NCI-H146 treated with DMSO at 0.1 percent for 48 hours (cell line): ENCODE data around the gene DHRS7.

Source experiments
- DNase-seq: peaks from one replicate; lab custom pipeline; 2025; ENCODE audit not compliant: unreplicated experiment; lab: John Stamatoyannopoulos, UW

The DHRS7 gene, protein sequence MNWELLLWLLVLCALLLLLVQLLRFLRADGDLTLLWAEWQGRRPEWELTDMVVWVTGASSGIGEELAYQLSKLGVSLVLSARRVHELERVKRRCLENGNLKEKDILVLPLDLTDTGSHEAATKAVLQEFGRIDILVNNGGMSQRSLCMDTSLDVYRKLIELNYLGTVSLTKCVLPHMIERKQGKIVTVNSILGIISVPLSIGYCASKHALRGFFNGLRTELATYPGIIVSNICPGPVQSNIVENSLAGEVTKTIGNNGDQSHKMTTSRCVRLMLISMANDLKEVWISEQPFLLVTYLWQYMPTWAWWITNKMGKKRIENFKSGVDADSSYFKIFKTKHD

DNA sequence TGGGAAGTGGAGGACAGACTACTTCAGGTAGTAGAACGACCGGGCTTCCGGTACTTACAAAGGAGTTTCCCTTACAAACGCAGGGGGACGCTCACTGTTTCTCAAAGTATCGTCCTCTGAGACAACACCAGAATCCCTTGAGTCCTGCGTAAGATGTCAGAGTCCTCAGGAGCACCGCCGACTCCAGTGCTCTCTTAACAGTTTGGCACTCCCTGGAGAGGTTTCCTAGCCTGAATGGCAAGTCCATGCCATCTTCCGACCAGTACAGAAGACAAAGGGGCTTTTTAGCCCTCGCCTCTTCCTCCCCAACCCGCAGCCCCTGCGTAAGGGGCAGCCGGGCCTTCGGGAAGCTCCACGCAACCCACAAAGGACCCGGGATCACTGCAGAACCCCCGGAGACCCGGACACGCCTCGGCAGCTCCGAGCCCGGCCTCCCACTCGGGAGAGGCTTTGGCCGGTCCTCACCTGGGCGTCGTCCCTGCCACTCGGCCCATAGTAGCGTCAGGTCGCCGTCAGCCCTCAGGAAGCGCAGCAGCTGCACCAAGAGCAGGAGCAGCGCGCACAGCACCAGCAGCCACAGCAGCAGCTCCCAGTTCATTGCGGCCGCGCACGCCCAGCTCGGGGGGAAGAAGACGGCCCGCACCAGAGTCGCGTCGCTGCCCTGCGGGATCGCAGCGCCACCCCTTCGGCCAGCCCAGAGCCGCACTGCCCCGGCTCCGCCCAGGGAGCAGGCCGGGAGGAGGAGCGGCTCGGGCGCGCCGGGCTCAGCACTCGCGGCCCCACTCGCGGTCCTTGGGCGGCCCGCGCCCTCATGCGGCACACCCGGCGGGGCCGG is at the start of gene DHRS7:
TSS of gene DHRS7 (minus strand) at position 687 of the 835 bp plus-strand sequence. CDS start at position 598, 89 bp downstream.
- DNase-seq: peak; percentile 71

DNA sequence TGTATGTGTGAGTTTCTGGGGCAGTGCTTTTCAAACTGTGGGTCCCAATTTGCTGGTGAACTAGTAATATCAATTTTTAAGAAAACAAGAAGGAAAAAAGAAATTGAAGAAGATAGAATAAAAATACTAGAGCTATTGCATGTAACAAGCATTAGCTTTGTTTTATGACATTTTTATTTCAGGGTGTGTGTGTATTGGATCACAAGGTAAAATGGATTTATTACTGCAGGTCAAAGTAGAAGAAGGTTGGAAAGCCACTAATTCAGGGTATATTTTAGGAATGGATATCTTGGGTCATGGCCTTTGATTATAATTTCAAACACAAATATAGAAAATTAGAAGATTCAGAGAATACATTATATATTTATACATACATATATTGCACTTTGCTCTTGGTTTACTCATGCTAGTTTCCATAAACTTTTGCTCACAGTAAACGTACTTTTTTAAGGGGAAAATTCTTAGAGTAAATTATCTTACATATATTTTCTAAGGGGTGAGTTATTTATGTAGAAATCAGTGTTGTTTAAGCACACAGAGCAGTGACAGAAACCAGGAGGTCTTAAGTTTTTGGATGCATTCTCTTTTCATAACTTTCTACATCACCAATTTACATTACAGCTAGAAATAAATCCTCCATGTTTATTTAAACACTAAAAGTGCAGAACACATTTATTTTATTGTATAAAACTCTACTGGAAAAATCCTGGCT is 49.4 kb upstream of the DHRS7 start:
- no peak for DNase-seq

DNA sequence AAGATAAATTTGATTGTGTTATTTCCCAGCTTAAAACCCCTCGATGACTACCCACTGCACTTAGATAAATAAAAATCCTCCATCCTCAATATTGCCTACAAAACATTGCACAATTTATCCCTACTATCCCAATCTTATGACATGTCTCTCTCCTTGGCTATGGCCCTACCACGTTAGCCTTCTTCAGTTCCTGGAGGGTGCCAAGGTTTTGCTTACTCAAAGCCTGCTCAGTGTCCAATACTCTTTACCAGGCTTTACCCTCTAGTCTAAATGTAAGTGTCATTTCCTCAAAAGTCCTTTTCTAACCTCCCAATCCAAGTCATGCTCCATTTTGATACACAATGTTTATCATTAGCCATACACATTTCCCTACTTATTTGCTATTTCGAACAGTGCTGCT is 48.8 kb upstream of the DHRS7 start:
- DNase-seq: no peak

DNA sequence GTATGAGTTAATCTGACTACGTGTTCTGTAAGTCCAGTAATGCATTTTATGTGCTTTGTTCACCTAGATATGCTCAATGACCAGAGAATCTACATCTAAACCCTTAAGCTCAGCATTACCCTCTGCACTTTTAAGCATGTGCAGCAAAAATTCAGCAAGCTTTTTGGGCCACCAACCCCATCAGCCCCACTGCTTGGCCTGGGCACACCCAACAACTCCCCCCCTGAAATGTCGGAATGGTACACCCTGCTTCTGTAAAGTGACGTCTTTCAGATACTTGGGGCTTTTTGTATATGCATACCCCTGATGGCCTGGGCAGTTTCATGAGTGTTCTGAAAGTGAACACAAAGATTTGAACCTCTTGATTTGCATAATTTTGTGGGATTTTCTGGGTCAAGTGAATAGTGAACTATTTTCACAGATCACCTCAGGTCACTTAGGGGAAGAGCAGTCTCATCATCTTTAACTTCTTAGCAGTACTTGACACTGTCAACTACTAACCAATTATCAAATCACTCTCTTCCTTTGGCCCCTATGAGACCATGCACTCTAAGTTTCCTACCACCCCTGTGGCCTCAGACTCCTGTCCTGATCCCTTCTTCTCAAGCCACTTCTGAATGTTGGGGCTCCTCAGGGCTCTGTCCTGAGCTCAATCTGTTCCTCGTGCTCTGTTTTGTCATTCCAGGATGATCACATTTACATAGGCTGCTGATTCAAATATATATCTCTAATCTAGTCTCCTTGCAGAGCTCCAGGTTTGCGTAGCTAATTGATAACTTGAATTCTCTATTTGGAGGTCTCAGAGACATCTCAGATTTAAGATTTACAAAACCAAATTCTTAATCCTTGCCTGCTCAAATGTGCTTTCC is 47.5 kb upstream of the DHRS7 start:
- DNase-seq: no peak

DNA sequence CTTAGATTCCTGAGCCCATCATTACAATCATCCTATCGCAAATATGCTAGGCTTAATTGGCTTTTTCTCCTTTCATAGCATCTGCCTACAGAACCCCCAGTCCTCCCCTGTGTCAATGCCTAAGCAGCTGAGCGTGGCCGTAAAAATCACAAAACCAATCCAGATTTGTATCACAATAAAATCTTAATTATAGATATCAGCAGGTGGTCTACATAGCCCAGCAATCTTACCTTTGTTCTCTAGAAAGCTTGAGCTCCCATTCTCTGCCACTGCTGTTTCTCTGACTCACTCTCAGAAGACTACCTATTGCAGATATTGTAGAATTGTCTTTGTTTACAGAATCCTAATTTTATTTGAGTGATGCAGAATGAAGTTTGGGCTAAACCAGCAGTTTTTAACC is 46.0 kb upstream of the DHRS7 start:
- DNase-seq: peak; percentile 88

DNA sequence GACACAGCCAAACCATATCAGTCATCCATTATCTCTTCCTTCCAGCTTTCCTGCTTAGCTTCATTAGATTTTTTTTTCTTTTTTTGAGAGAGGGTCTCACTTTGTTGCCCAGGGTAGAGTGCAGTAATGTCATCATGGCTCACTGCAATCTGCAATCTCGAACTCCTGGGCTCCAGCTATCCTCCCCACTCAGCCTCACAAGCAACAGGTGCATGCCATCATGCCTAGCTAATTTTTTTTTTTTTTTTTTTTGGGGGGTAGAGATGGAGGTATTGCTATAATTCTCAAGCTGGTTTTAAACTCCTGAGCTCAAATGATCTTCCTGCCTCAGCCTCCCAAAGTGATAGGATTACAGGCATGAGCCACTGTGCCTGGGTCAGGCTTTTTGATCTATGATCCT is 45.5 kb upstream of the DHRS7 start:
- DNase-seq: no peak

DNA sequence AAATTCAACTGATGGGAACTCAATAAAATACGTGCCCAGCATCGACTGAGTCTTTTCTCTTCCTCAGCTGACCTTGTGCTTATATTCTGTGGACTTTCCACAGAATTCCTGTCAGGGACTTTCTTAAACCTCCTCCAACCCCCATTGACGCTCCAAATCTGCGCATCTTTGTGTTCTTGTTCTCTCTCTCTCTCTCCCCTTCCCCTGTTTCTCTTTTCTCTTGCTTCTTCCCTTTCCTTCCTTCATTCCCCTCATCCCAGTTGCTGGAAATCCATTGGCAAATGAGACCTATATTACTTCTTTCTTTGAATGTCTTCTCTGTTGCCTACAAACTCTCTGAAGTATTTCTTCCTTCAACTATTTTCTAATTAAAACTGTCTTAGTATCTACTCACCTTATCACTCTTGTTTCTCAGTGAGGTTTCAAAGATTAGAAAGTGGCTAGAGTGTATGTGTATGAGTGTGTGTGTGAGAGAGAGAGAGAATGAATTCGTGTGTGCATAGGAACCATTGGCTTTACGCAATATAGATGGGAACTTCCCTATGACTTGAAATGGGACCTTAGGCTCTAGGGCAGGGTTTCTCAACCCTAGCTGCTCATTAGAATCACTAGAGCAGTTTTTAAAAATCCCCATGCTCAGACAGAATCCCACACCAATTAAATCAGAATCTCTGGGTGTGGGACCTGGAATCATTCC is 41.8 kb upstream of the DHRS7 start:
- DNase-seq: no peak

DNA sequence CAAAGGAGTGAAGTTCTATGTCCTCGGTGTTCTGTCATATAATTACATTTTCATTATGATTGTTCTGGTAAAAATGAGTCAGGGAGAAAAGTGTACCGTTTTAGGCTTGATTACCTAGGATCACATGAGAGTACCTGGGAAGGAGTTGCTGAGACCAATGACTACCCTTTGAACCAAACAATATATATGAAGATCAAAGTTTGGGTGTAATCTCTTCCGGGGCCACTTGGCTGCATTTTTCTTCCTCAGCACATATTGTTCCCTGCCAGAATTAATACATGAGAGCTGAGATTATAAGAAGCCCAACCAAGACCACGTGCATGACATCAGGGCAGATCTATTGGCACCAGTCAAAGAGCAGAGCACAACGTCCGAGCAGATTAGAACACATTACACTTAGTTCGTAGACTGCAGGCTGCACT is 41.1 kb upstream of the DHRS7 start:
- no peak for DNase-seq

DNA sequence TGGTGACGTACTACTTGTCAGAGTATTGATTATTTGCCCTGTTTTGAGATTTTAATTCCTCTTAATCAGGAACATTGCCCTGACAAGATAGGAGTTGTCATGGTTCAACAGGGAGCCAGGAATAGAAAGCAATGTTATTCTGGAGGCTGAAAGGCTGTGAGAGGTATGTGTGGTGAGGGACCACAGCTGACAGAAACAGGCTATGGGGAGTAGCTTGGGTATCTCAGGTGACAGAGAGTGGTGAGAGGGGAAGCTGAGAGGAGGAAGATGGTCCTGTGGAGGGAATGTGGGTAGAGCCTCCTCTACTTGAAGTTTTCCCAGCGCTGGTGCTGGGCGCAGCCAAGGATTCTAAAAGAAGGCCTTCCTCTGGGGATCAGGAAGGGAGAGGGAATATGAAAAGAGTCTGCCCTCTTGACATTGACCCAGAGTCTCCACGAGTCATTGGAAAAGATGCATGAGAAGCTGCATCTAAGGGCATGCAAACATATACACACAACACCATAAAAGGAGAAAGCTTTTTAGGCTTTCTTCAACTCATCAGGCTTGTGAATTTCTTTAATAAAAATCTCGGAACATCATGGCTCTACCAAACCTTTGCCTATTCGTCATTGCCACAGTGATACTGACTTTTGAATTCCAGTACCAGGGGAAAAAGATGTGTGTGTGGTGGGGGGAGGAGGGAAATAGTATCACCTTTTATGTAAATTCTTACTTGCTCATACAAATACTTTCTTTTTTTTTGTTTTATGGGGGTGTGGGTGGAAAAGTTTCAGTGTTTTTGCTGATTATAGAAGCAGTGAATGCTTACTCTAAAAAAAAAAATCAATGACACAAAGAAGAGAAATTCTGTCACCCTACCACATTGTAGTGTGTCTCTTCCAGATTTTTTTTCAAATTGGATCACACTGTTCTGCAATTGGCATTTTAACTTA is 39.9 kb upstream of the DHRS7 start:
- no peak for DNase-seq

DNA sequence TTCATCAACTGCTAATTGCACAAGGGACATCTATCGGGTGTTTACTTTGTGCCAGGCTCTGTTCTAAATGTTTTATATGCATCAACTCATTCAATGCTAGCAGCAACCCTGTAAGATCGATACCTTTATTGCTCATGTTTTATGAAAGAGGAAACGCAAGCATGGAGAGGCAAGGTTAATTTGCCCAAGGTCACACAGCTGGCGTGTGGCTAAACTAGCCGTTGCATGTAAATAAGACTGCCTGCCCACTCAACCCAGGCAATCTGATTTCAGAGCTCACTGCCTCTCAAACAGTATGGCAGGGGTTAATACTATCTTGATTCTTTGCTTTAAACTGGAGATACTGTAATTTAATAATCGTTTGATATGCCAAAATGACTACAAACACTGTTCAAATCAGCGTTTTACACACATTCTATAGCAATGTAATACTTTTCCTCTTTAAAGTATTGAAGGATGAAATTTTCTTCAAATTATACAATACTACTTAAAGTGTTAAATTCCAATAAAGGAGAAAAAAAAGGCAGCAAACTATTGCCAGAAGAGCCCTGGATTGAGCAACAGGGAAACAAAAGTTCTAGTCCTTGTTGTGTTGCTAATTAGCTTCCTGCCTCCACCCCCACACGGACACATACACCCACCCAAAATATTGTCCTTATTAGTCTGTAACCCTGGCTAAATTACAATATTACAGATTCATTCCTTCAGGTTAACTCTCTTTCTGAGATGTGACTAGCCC is 39.1 kb upstream of the DHRS7 start:
- peak; percentile 83 for DNase-seq

DNA sequence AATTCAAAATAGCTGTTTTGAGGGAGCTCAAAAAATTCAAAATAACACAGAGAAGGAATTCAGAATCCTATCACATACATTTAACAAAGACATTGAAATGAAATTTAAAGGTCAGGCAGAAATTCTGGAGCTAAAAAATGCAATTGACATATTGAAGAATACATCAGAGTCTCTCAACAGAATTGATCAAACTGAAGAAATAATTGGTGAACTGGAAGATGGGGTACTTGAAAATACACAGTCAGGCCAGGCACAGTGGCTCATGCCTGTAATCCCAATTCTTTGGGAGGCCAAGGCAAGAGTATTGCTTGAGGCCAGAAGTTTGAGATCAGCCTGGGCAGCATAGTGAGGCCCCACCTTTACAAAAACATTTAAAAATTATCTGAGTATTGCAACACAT is 34.1 kb upstream of the DHRS7 start:
- DNase-seq: no peak

DNA sequence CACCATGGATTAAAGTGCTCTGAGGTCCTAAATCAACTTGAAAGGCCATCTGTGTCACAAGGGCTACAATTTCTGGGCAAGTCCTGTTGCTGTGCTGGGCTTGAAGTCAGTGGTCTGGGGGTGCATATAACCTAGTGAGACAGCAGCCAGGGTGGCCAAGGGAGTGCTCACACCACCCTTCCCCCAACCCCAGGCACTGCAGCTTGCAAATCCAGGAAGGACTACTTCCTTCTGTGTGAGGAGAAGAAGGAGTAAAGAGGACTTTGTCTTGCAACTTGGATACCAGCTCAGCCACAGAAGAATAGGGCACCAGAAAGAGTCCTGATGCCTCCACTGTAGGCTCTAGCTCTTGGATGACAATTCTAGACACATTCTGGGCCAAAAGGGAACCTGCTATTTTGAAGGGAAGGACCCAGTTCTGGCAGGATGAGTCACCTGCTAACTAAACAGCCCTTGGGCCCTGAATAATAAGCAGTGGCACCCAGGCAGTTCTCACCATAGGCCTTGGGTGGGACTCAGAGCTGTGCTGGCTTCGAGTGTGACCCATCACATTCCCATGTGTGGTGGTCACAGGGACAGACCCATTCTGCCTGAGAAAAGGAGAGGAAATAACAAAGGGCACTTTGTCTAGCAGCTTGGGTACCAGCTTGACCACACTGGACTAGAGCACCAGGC is 32.6 kb upstream of the DHRS7 start:
- no peak for DNase-seq

DNA sequence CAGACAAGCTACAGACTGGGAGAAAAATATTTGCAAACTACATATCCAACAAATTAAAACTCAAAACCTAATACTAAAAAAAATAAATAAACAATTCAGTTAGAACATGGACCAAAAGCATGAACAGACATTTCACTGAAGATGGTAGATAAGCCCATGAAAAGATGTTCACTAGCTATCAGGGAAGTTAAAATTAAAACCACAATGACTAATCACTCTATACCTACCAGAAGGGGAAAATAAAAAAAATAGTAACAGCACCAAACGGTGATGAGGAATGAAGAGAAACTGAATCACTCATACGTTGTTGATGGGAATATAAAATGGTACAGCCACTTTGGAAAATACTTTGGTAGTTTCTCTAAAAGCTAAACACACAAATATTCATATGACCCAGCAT is 31.1 kb upstream of the DHRS7 start:
- DNase-seq: no peak

DNA sequence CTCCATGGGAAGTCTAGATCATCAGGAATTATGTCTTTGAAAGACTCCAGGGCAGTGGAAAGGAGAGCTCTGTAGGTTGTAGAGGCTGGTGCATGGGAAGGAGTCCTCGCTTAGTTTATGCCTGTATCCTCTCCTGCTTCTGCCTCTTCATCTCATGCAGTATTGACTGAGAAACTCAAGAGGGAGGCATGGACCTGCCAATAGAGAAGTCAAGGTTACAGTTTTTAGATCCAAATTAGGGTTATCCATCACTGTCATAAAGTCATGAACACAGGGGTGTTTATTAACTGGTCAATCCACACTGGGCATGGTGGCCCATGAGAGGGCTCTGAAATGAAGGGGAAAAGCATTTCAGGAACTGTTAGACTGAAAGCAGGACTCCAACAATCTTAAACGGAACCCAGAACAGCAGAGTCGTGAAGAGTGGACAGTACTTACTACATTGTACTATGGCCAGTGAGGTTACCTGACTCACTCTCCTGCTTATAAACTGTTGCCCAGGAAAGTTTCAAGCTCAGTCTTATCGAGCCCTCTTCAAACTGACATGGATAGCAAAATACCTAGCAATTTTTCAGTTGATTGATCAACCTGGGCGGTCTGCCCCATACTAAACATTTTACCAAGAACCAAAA is 30.1 kb upstream of the DHRS7 start:
- DNase-seq: no peak

DNA sequence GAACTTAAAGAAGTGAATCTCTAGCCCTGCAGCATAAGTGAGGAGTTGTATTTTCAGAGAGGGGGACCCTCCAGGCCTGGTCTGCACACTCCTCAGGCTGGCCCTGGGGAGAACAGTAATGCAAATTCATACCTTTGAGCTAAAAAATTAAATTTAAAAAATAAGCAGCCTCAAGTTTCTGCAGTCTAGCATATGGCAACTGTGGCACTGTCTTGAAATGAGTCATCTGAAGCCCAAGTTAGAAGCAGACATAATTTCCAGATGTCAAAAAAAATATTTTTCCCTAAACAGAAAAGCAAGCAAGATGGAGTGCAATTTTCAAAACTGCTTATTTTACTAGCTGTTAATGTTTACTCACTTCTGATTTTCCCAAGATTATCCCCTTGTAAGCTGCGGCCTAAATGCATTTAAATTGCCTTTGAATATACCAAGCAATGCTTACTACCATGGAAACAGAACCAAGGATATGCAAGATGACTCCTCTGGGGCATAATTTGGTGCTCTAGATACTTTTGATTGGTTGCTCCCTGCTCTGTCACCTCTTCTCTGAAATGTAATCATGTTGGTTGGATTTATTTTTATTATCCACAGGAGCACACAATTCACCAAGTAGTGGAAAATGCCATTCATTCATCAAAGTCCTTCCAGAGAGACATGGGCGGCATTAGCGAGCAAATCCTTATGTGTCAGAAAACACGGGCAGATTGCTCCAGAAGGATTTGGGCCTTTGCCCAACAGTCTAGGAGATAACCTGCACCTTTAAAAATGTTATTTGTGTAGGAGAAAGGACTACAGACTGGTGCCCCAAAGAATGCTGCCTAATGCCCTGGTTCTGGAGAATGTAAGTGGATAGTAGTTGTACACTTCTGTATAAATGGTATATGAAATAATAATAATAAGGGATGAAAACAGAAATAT is 25.0 kb upstream of the DHRS7 start:
- no peak for DNase-seq

DNA sequence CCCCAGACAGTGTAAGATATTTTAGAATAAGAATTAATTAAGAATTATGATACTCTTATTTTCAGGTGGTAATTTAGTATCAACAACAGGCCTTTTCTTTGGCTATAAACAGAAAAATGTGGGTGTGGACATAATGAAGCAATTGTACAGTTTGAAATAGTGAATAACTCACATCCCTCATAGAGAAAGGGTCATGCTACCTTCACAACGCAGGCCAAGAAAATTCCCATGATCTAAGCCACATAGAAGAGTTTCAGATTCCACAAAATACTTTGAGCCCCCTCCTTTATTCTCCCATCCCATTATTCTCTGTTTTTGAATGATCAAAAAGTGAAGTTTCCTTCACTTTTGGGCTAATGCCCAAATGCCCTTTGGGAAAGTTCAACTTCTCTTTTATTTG is 23.5 kb upstream of the DHRS7 start:
- DNase-seq: no peak
